GM21526 (cell line): ENCODE data around the gene GRAMD1B.

Experiments used
- ATAC-seq: cut with Tn5 transposase; IDR thresholded peaks from one replicate; pipeline ENCODE4 v1.9.1; 2021; ENCODE audit warnings: moderate library complexity; ENCODE audit not compliant: unreplicated experiment, low FRiP score

Gene GRAMD1B

GRCh38 chr11:123580557-123581275 is 150.6 kb downstream of the GRAMD1B start:
- peak; percentile 86 for ATAC-seq

DNA sequence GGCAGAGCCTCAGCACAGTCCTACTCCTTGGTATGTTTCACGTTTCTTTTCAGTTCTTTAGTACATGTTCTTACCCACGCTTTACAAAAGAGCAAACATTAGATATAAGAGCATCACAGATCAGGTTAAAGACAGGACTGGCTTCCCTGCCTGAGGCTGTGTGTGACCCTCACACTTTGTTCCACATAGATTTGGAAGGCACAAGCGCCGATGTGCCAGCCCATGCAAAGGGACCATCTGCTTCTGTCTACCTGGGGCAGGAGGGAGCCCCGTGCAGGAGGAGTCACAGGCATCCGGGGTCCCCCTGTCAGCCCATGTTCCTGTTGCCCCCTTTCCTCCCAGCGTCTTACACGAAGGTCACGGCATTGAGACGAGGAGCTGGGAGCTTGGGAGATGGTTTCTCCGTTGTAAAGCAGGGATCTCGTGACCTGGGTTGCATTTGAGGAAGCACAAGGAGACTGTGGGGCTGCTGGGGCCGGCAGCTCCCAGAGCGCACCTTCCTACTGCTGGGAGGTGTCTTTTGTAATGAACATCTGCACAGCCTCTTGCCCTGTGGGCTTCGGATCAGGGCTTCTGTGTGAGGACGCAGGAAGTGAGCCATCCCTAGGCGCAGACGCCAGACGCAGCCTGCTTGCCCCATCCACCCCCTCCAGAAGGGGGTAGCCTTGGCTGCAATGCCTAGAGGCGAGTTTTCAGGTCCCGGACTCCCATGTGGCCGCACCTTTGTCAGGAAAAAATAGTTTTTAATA is 151.8 kb downstream of the GRAMD1B start:
- ATAC-seq = no peak

DNA sequence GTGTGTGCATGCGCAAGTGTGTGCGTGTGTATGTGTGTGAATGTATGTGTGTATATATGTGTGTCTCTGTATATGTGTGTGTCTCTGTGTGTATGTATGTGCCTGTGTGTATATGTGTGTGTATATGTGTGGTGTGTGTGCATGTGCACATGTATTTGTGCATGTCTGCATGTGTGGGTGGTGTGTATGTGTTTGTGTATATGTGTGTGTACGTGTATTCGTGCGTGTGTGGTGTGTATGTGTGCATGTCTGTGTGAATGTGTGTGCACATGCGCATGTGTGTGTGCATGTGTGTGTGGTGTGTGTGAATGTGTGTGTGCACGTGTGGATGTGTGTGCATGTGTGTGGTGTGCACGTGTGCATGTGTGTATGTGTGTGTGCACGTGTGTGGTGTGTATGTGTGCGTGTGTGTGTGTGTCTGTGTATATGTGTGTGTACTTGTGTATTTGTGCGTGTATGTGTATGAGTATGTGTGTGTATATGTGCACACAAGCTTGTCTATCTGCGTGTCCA is 153.0 kb downstream of the GRAMD1B start:
- ATAC-seq = no peak

DNA sequence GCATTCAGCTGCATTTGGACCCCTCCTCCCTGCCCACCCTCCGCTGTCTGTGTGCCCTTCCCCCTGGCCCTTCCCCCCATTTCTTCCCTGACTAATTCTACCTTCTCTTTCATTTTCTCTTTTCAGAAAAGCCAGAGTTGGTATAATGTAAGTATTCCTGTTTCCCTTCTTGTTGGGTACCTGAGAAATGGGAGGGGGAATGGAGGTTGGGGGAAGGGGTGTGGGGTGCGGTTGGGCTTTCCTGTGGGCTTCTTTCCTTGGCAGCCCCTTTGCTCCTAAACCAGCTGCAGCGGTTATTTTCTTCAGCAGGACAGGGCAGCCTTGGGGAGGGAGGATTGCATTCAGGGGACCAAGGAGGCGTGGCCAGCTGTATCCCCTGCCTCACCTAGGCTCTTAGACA is 154.1 kb downstream of the GRAMD1B start:
- ATAC-seq = no peak

- ATAC-seq = no peak
Observed at GRCh38 chr11:123584737-123585136, 154.7 kb downstream of the GRAMD1B start.

DNA sequence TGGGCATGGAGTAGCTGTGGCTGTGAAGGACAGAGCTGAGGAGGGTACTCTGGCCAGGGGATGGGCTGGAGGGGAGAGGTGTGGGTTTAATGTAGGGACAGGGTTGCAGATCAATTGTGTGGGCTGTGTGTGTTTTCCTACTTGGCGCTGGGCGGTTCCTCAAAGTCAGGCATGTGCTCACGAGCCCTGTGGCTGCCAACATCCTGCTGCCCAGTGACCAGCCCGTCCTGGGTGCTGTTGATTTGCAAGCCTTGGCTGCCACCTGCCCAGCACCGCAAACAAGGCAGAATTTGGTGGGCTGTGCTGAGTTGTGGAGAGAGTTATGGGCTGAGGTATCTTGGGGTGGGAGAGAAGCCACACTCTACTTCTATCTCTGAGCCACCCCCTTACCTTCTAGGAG is 155.1 kb downstream of the GRAMD1B start:
- no peak for ATAC-seq

- ATAC-seq = no peak
Observed at GRCh38 chr11:123585706-123586105, 155.6 kb downstream of the GRAMD1B start.

- ATAC-seq = no peak
Observed at GRCh38 chr11:123586568-123586967, 156.5 kb downstream of the GRAMD1B start.

DNA sequence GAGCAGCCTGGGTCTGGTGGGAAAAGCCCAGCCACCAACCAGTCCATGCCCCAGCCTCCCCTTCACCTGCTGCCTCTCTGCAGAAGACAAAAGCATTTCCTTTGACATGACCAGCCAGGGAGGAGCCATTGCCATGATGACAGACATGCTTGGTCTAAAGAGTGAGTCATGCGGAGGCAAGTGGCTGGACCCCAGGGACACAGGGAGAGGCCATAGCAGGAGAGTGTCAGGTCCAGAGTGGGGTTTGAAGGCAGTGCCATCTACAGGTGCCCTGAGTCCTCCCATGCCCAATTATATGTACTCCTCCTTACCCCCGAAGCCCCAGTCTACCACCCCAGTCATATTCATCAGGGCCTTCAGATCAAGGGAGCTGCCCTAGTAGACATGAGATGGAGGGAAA is 157.0 kb downstream of the GRAMD1B start:
- ATAC-seq = no peak

- ATAC-seq = no peak
Observed at GRCh38 chr11:123587559-123587958, 157.5 kb downstream of the GRAMD1B start.

DNA sequence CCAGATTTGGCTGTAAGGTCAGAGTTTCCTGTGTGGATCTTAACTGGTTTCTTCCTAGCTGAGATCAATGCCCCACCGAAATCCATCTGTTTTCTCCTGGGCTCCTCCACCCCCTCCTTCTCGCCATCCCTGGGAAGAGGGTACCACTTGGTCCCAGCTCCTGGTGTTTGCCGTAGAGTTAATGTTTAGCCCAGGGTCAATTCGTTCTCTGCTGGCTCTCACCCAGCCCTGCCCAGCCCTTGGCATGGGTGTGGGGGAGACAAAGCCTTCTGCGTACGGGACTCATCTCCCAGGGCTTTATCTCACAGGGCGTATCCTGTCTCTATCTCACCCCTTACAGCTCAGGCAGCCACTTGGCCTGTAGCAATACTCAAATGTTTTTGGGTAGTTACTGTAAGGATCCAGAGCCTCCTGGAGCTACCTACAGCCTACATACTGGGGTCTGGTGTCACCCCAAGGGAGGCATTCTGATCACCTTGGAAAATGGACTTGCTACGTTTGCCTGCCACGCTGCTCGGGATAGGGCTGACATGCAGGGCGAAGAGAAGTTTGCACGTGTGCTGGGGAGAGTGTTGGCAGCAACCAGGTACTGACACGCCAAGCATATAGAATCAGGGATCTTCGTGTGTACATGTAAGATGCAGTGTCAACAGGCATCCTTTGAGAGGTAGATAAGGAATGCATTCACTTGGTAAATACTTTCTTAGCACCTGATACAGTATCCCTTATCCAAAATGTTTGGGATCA is 158.2 kb downstream of the GRAMD1B start:
- ATAC-seq = no peak

GRCh38 chr11:123588864-123589262 is 158.8 kb downstream of the GRAMD1B start:
- ATAC-seq = no peak

DNA sequence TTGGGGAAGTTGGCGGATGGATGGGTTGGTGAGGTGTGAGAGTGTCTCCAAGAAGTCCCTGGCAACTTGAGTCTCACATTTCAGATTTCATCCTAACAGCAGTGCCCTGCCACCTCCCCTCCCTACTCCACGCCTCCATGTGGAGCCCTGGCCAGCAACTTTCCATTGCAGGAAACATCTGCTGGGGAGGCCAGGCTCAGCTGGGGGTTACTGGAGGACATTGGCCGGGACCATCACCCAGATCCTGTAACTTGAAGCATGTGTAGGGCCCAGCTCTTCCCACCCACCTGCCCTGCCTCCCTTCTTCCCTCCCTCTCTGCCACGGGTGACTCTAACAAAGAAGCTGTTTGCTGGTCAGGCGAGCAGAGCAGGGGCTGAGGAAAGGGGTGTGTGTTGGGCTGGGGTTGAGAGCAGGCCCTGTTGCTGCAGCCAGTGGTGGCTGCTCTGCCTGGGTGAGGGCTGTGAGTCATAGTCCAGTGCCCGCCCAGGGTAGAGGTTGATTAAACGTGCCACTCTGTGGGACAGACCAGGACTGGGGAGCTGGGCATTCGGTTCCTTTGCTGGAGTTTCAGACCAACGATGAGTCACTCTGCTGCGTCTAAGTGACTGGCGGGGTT is 160.3 kb downstream of the GRAMD1B start:
- ATAC-seq = no peak

DNA sequence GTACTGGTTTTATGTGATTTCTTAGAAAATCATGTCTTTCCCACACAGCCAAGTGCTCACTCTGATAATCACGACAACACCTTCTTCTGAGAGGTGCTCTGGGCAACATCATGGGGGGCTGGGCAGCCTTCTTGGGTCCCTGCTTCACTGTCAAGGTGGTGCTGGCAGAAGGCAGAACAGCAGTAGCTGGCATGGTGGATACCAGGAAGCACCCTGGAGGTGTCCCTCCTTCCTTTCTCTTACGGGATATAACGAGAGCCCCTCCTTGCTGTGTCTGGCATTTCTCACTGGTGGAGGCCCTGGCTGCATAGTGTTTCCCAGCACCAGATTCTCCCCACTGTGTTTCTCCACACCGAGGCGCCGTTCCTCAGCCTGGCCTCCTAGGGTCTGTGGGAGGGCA is 163.5 kb downstream of the GRAMD1B start:
- ATAC-seq = no peak

DNA sequence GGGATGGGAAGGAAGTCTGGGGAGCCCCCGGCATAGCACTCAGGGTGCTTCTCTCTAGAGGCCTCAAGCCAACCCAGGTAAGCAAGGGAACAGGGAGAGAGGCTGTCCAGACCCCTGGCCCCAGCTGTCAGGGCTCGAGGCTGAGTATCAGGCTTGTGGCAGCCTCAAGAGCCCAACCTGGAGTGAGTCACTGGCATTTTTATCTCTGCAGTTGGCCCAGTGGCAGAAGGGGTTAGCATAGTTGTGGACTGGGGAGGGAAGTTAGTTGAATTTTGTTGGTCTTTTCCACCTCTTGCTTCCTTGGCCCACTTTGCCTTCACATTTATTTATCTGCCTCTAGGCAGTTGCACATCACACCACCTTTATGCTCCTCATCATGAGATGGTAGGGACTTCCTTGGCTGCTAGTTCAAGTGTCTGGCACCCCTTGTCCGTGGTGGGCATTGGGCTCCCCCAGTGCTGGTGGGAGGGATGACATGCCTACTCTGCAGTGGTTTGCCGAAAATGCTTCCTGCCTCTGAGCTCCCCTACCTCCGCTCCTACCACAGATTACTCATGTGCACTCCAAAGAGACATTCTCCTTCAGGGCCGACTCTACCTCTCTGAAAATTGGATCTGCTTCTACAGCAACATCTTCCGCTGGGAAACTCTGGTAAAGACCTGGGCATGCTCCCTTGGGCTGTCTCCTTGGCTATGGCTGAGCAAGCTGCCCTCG is 164.3 kb downstream of the GRAMD1B start:
- ATAC-seq = no peak

- ATAC-seq = no peak
Observed at GRCh38 chr11:123594921-123595320, 164.9 kb downstream of the GRAMD1B start.

GRCh38 chr11:123597859-123598258 is 167.8 kb downstream of the GRAMD1B start:
- ATAC-seq = no peak

- no peak for ATAC-seq
Observed at GRCh38 chr11:123601136-123601535, 171.1 kb downstream of the GRAMD1B start.

GRCh38 chr11:123601743-123602142 is 171.7 kb downstream of the GRAMD1B start:
- ATAC-seq = no peak

DNA sequence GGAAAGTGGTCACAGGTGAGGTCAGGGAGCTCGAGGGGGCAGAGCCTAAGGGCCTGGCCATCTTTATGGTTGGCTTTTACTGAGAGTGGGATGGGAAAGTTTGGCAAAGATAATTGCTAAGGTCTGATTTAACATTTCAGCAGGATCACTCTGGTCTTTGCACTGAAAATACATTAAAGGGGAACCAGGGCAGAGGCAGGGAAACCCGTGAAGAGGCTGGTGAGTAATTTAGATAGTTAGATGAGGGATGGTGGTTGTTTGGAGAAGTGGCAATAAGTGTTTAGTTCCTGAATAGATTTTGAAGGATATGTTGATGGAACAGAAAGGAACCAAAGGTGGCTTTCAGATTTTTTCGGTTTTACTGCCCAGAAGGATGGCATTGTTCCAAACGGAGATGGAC is 173.6 kb downstream of the GRAMD1B start:
- no peak for ATAC-seq
